ENCODE measurements around the gene CISD1.
"Not testable (repeated sequence)": the region's sequence is repeated elsewhere in the genome, so short reads cannot be mapped to it uniquely, and the experiment has no call there.

CISD1 gene

GRCh38 chr10:58254644-58255043, 14.3 kb upstream of the CISD1 start:
- peaks cover 21% of the 10 kb centered on the region for H3K9me3 Mint-ChIP-seq
- peaks cover 54% of the 10 kb centered on the region for H3K36me3 Mint-ChIP-seq (ENCODE audit: low read depth)
- H3K4me3 Mint-ChIP-seq = no peak overlapping the region
- H3K4me1 Mint-ChIP-seq (ENCODE audit: low read depth) = peaks cover 46% of the 10 kb centered on the region
- no peak overlapping the region for H3K27ac Mint-ChIP-seq
- no peaks in the 10 kb centered on the region for H3K27me3 Mint-ChIP-seq

GRCh38 chr10:58256013-58256780, 12.8 kb upstream of the CISD1 start:
- not testable (repeated sequence) for H3K27ac Mint-ChIP-seq, H3K27me3 Mint-ChIP-seq, H3K4me3 Mint-ChIP-seq
- Mint-ChIP-seq H3K4me1 (ENCODE audit: low read depth) (peaks cover 55% of the 10 kb centered on the region), H3K9me3 (peaks cover 21% of the 10 kb centered on the region), H3K36me3 (ENCODE audit: low read depth) (peaks cover 54% of the 10 kb centered on the region)

GRCh38 chr10:58258977-58259692, 9.8 kb upstream of the CISD1 start:
- Mint-ChIP-seq H3K36me3 (ENCODE audit: low read depth) (peaks cover 39% of the 10 kb centered on the region), H3K4me1 (ENCODE audit: low read depth) (peaks cover 47% of the 10 kb centered on the region), H3K27ac (no peak overlapping the region), H3K4me3 (no peak overlapping the region), H3K9me3 (peaks cover 9% of the 10 kb centered on the region), H3K27me3 (no peaks in the 10 kb centered on the region)

GRCh38 chr10:58260334-58260733, 8.6 kb upstream of the CISD1 start:
- Mint-ChIP-seq H3K27ac (no peak overlapping the region), H3K36me3 (ENCODE audit: low read depth) (peaks cover 27% of the 10 kb centered on the region), H3K4me3 (no peak overlapping the region), H3K9me3 (peaks cover 3% of the 10 kb centered on the region), H3K27me3 (no peaks in the 10 kb centered on the region), H3K4me1 (ENCODE audit: low read depth) (peaks cover 47% of the 10 kb centered on the region)

GRCh38 chr10:58262766-58263165, 6.2 kb upstream of the CISD1 start:
- Mint-ChIP-seq H3K4me3 (no peak overlapping the region), H3K9me3 (no peaks in the 10 kb centered on the region), H3K4me1 (ENCODE audit: low read depth) (peaks cover 41% of the 10 kb centered on the region), H3K27ac (no peak overlapping the region), H3K27me3 (no peaks in the 10 kb centered on the region), H3K36me3 (ENCODE audit: low read depth) (peaks cover 13% of the 10 kb centered on the region)

GRCh38 chr10:58264780-58265179, 4.2 kb upstream of the CISD1 start:
- Mint-ChIP-seq H3K27ac (no peak overlapping the region), H3K36me3 (ENCODE audit: low read depth) (no peaks in the 10 kb centered on the region), H3K9me3 (no peaks in the 10 kb centered on the region), H3K4me3 (peak overlapping the region; percentile 98), H3K4me1 (ENCODE audit: low read depth) (peaks cover 51% of the 10 kb centered on the region), H3K27me3 (no peaks in the 10 kb centered on the region)

- H3K4me1 Mint-ChIP-seq (ENCODE audit: low read depth) = peaks cover 49% of the 10 kb centered on the region
- H3K9me3 Mint-ChIP-seq = no peaks in the 10 kb centered on the region
- H3K27ac Mint-ChIP-seq = peak overlapping the region; percentile 14
- peak overlapping the region; percentile 98 for H3K4me3 Mint-ChIP-seq
- H3K27me3 Mint-ChIP-seq = no peaks in the 10 kb centered on the region
- no peaks in the 10 kb centered on the region for H3K36me3 Mint-ChIP-seq (ENCODE audit: low read depth)
These were observed 3.7 kb upstream of the CISD1 start for GRCh38 chr10:58265249-58265648.

GRCh38 chr10:58266003-58266825, 2.7 kb upstream of the CISD1 start:
- Mint-ChIP-seq H3K27me3 (no peaks in the 10 kb centered on the region), H3K4me1 (ENCODE audit: low read depth) (peaks cover 52% of the 10 kb centered on the region), H3K36me3 (ENCODE audit: low read depth) (no peaks in the 10 kb centered on the region), H3K4me3 (peak overlapping the region; percentile 98), H3K9me3 (no peaks in the 10 kb centered on the region), H3K27ac (peak overlapping the region; percentile 93)

- Mint-ChIP-seq H3K36me3 (ENCODE audit: low read depth) (peaks cover 4% of the 10 kb centered on the region), H3K9me3 (no peaks in the 10 kb centered on the region), H3K27ac (peak overlapping the region; percentile 93), H3K4me1 (ENCODE audit: low read depth) (peaks cover 56% of the 10 kb centered on the region), H3K4me3 (peak overlapping the region; percentile 98), H3K27me3 (no peaks in the 10 kb centered on the region)
These were observed 1.9 kb upstream of the CISD1 start for GRCh38 chr10:58266826-58267712.

GRCh38 chr10:58267713-58268453, 1.1 kb upstream of the CISD1 start, which contains the start of gene IPMK:
Gene IPMK (minus strand): TSS chr10:58267894. CDS start chr10:58267611, 283 bp downstream.
- no peaks in the 10 kb centered on the region for H3K9me3 Mint-ChIP-seq

GRCh38 chr10:58268454-58268945, 462 bp upstream of the CISD1 start:
- peaks cover 48% of the 10 kb centered on the region for H3K4me1 Mint-ChIP-seq (ENCODE audit: low read depth)
- H3K27me3 Mint-ChIP-seq = no peaks in the 10 kb centered on the region

More at GRCh38 chr10:58267713-58268453, 1.1 kb upstream of the CISD1 start, which contains the start of gene IPMK:
- H3K4me1 Mint-ChIP-seq (ENCODE audit: low read depth) = peaks cover 52% of the 10 kb centered on the region
- peak within 1 kb of the TSS; percentile 93 for H3K27ac Mint-ChIP-seq
- peak within 1 kb of the TSS; percentile 98 for H3K4me3 Mint-ChIP-seq
- peaks cover 6% of the 10 kb centered on the region for H3K36me3 Mint-ChIP-seq (ENCODE audit: low read depth)
- no peaks in the 10 kb centered on the region for H3K27me3 Mint-ChIP-seq

GRCh38 chr10:58269782-58270290, 874 bp downstream of the CISD1 start:
- H3K4me3 Mint-ChIP-seq = peak overlapping the region; percentile 93

More at GRCh38 chr10:58268454-58268945, 462 bp upstream of the CISD1 start:
- Mint-ChIP-seq H3K4me3 (peak overlapping the region; percentile 93), H3K27ac (peak overlapping the region; percentile 89), H3K9me3 (no peaks in the 10 kb centered on the region), H3K36me3 (ENCODE audit: low read depth) (peaks cover 6% of the 10 kb centered on the region)

GRCh38 chr10:58275261-58275660, 6.3 kb downstream of the CISD1 start:
- no peak overlapping the region for H3K27ac Mint-ChIP-seq
- H3K36me3 Mint-ChIP-seq (ENCODE audit: low read depth) = peaks cover 34% of the 10 kb centered on the region
- H3K4me1 Mint-ChIP-seq (ENCODE audit: low read depth) = peaks cover 22% of the 10 kb centered on the region
- H3K27me3 Mint-ChIP-seq = no peaks in the 10 kb centered on the region
- H3K4me3 Mint-ChIP-seq = no peak overlapping the region
- no peaks in the 10 kb centered on the region for H3K9me3 Mint-ChIP-seq

More at GRCh38 chr10:58269782-58270290, 874 bp downstream of the CISD1 start:
- H3K4me1 Mint-ChIP-seq (ENCODE audit: low read depth) = peaks cover 35% of the 10 kb centered on the region
- peak overlapping the region; percentile 89 for H3K27ac Mint-ChIP-seq
- no peaks in the 10 kb centered on the region for H3K27me3 Mint-ChIP-seq
- no peaks in the 10 kb centered on the region for H3K9me3 Mint-ChIP-seq
- peaks cover 6% of the 10 kb centered on the region for H3K36me3 Mint-ChIP-seq (ENCODE audit: low read depth)

Data from stimulated activated naive CD8-positive, alpha-beta T cell treated with anti-CD3 and anti-CD28 coated beads, Interleukin-15, Interleukin-2, amounts not matched to agents 100 ng/mL and 50 ng/mL, for 24 hours (primary cell).